ENCODE measurements around the gene INO80E.
"Not testable (repeated sequence)": the region's sequence is repeated elsewhere in the genome, so short reads cannot be mapped to it uniquely, and the experiment has no call there.

Gene INO80E

GRCh38 chr16:30031477-30031918, 35.5 kb downstream of the INO80E start:
- DNase-seq (ENCODE audit: low read depth) = no peak

GRCh38 chr16:30032083-30032819, 36.2 kb downstream of the INO80E start:
- DNase-seq (ENCODE audit: low read depth) = peak; percentile 69

GRCh38 chr16:30033270-30033669, 37.2 kb downstream of the INO80E start:
- DNase-seq (ENCODE audit: low read depth) = no peak

DNA sequence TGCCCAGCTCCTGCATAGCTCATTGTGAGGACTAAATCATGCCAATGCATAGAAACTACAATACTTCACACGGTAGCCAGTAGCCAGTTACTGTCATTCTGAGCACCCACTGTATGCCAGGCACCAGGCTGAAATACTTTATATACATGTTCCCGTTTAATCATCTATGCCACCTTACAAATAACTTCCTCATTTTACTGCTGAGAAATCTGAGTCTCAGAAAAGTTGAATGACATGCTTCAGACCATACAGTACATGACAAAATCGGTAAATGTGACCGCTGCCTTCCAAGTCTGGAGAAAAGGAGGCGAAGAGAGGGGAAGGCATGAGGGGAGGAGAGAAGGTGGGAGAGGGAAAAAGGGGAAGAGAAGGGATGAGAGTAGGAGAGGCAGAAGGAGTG, 44.2 kb downstream of the INO80E start:
- DNase-seq (ENCODE audit: low read depth) = no peak

GRCh38 chr16:30040690-30041089, 44.6 kb downstream of the INO80E start:
- DNase-seq (ENCODE audit: low read depth) = not testable (repeated sequence)

GRCh38 chr16:30041841-30042240, 45.8 kb downstream of the INO80E start:
- peak; percentile 63 for DNase-seq (ENCODE audit: low read depth)

- no peak for DNase-seq (ENCODE audit: low read depth)
These were observed 50.1 kb downstream of the INO80E start for GRCh38 chr16:30046178-30046577.

DNA sequence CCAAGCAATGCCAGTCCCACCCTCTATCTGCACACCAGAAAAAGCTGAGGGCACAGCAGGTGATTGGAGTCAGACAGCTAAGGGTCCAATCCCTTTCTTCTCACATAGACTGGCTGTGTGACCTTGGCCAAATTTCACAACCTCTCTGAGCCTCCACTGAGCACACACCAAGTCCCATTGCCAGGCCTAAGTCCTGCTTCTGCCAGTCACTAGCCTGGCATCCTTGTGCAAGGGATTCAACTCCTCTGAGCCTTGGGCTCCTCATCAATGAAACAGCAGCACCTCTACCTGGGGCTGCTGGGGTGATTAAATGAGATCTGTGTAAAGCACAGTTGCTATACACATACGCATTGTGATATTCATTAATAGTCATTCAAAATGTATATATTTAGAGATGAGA, 50.5 kb downstream of the INO80E start:
- no peak for DNase-seq (ENCODE audit: low read depth)

DNA sequence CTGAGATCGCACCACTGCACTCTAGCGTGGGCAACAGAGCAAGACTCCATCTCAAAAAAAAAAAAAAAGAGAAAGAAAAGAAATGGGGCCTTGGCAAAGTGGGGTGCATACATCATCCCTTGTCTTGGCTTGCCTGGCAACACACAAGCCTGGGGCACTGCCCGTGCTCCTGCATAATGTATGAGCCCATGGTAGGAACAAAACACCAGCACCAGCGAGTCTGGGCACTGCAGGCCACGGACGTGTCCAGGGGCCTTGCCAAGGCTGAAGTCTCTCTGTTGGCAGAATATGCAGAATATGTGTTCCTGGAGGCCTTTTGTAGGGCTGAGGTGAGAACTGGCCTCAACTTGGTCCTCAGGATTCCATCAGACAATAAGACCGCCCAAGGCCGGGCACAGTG, 53.8 kb downstream of the INO80E start:
- no peak for DNase-seq (ENCODE audit: low read depth)

GRCh38 chr16:30051518-30051917, 55.5 kb downstream of the INO80E start:
- DNase-seq (ENCODE audit: low read depth) = peak; percentile 86

DNA sequence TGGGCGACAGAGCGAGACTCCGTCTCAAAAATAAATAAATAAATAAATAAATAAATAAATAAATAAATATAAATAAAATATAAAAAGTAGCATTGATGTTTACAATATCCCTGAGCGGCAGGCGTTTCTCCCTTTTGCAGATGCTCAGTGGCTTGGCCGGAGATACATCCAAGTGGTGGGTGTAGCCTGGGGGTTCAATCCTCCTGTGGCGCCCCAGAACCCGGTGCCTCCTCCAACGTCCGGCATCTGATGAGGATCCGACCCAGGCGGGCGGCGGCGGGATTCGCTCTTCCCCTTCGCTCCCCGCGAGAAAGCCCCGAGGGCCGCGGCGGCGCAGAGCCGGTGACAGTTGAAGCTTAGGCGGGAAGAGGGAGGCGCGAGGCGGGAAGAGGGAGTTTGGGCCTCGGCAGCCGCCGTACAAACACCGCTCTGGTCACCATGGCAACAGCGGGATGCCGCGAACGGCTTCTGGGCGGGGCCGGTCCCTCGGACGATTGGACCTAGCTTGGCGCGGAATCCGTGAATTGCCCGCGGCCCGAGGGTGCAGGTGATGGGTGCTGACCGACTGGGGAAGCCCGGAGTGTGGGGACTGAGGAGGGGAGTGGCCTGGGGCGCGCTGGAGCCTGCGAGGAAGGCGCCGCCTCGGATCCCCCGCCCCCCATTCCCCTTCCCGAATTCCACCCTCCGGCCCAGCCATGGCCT, 56.8 kb downstream of the INO80E start:
- peak; percentile 91 for DNase-seq (ENCODE audit: low read depth)

DNA sequence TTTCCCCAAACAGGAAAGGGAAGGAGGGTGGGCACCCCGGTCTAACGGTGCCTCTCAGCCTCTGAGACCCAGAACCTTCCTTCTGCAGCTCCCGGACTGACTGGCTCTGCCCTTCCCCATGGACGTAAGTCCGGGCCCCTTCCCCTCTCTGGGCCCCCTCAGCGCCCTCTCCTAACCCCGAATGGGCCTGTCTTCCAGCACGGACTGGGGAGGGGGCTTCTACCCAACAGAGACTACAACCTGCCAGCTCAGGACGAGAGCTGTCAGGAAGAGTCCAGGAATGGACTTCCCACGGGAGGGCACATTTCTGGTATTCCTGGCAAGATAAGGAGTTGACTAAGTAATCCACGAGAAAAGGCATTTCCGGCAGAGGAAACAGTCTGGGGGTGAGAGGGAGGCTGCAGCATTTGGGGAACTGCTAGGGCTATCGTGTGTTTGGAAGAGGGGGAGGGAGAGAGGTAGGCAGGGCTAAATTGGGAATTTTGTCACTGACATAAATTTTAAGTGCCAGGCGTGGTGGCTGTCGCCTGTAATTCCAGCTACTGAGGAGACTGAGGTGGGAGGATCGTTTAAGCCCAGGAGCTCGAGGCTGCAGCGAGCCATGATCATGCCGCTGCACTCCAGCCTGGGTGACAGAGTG, 57.5 kb downstream of the INO80E start:
- DNase-seq (ENCODE audit: low read depth) = peak; percentile 91

DNA sequence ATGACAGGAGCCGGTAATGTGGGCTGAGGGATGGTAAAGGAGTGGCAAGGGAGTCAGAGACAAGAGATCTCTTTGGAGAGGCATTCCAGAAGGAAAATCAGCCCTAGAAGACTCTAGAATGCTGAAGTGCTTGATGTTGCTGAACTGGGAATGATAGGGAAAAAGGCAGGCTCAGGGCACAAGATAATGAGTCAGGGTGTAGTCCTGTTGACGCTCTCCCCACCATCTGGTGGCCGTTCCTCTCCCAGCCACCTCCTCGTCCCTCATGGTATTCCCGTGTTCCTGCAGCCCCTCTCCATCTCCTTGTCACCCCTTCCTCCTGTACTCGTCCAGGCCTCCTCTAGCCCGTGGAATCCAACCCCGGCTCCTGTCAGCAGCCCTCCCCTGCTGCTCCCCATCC, 58.4 kb downstream of the INO80E start:
- DNase-seq (ENCODE audit: low read depth) = peak; percentile 62

DNA sequence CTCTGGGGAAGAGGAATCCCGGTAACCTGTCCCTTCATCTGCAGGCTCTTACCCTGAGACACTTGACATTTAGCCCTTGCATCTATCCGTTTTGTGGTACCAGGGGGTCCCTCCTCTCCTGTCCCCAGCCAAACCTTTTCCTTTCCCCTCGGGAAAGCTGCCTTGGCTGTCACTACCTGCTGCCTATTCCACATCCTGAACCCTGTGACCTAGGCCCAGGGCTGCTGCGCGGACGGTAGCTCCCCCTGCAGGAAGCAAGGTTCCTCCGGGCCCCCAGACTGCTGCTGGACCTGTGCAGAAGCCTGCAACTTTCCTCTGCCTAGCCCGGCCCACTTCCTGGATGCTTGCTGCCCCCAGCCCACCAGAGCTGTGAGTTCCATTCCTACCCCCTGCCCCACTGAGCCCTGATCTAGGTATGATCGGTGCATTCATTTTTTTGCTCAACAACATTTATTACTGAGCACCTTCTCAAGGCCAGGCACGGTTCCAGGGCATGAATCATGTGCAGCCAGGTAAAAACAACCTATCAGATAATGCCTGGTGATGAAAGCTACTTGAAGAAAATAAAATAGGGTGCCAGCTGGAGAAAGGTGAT, 59.0 kb downstream of the INO80E start:
- DNase-seq (ENCODE audit: low read depth) = peak; percentile 33
